ENCODE results near the gene MXD4.

Gene MXD4

GRCh38 chr4:2269206-2269531, 7.3 kb upstream of the MXD4 start:
- Histone ChIP-seq H3K36me3 (ENCODE audit: control insufficient read depth in 5 of 5, insufficient read depth in 5 of 5, low read length in 5 of 5) (peaks cover 0 to 8% (median 5%) of the 10 kb centered on the region in 5 donors), H3K4me3 (ENCODE audit: low read depth in 1 of 5, low read length in 5 of 5) (no peak overlapping the region)

DNA sequence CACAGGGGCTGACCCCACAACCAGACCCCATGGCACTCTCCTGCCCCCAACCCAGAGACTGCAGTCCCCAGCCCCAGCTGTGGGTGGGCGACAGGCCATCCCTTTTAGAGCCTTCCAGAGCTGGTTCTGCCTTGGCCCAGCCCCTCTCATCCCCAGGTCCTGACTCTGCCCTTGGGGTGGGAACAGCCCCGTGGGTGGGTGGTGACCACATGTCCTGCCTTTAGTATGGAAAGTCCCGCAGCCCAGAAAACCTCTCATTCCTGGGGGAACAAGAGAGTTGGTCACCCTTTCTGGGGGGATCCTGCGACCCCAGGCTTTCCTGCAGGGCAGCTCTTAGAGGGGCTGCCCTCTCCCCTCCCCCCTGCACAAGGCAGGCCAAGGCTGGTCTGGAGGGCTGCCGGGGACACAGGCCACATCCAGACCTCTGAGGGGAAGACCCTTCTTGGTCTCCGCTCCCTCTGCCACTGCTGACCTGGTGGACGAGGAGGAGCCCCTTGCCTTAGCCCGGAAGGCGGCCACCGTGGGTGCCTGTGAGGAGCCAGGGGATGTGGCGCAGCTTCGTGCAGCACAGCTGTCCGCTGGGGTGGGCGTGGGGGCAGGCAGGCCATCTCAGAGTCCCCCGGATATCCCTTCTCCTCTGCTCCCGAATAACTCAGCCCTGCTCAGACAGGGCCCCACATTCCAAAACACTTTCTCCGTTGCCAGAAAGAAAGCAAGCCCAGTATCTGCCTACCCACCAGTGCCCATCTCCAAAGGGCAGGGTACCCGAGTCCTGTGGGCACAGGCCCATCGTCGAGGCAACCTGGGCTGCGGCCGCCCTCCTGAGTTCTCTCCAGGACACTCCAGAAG, 6.7 kb upstream of the MXD4 start:
- Histone ChIP-seq H3K4me3 (ENCODE audit: low read depth in 1 of 5, low read length in 5 of 5) (no peak overlapping the region), H3K27me3 (ENCODE audit: control insufficient read depth in 5 of 5, insufficient read depth in 4 of 5, low read length in 5 of 5) (no peaks in the 10 kb centered on the region), H3K4me1 (ENCODE audit: control insufficient read depth in 5 of 5, insufficient read depth in 5 of 5, low read length in 5 of 5) (peaks cover 3 to 28% (median 22%) of the 10 kb centered on the region in 5 donors), H3K36me3 (ENCODE audit: control insufficient read depth in 5 of 5, insufficient read depth in 5 of 5, low read length in 5 of 5) (peaks cover 0 to 8% (median 5%) of the 10 kb centered on the region in 5 donors), H3K27ac (ENCODE audit: low read depth, low read length) (no peak overlapping the region), H3K9me3 (ENCODE audit: control insufficient read depth in 5 of 5, low read length in 5 of 5) (no peaks in the 10 kb centered on the region), H3K9ac (ENCODE audit: low read length in 5 of 5) (no peak overlapping the region)

More at GRCh38 chr4:2269206-2269531, 7.3 kb upstream of the MXD4 start:
- Histone ChIP-seq H3K27me3 (ENCODE audit: control insufficient read depth in 5 of 5, insufficient read depth in 4 of 5, low read length in 5 of 5) (no peaks in the 10 kb centered on the region), H3K9ac (ENCODE audit: low read length in 5 of 5) (no peak overlapping the region), H3K9me3 (ENCODE audit: control insufficient read depth in 5 of 5, low read length in 5 of 5) (no peaks in the 10 kb centered on the region), H3K4me1 (ENCODE audit: control insufficient read depth in 5 of 5, insufficient read depth in 5 of 5, low read length in 5 of 5) (peaks cover 3 to 22% (median 20%) of the 10 kb centered on the region in 5 donors), H3K27ac (ENCODE audit: low read depth, low read length) (no peak overlapping the region)

DNA sequence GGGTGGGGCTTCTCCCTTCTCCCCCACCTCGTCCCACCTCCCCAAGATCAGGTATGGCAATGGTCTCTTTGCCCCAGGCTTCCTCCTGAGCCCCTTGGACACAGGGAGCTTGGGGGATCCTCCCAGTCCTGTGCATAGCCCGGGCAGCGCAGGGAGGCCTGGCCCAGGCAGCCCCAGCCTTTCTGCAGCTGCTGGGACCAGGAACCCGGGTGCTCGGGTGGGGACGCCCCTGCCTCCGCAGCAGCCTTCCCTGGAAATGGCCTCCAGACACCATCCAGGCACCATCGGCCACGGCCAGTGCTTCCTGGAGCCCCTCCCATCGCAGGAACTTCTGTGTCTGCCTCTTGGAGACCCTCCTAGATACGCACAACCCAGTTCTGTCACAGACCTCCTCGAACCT, 5.9 kb upstream of the MXD4 start:
- peaks cover 4 to 34% (median 29%) of the 10 kb centered on the region in 5 donors for H3K4me1 ChIP-seq (ENCODE audit: control insufficient read depth in 5 of 5, insufficient read depth in 5 of 5, low read length in 5 of 5)
- no peaks in the 10 kb centered on the region for H3K9me3 ChIP-seq (ENCODE audit: control insufficient read depth in 5 of 5, low read length in 5 of 5)
- no peak overlapping the region for H3K4me3 ChIP-seq (ENCODE audit: low read depth in 1 of 5, low read length in 5 of 5)
- no peak overlapping the region for H3K27ac ChIP-seq (ENCODE audit: low read depth, low read length)
- H3K36me3 ChIP-seq (ENCODE audit: control insufficient read depth in 5 of 5, insufficient read depth in 5 of 5, low read length in 5 of 5), result peaks cover 0 to 8% (median 5%) of the 10 kb centered on the region in 5 donors
- H3K9ac ChIP-seq (ENCODE audit: low read length in 5 of 5), result no peak overlapping the region
- no peaks in the 10 kb centered on the region for H3K27me3 ChIP-seq (ENCODE audit: control insufficient read depth in 5 of 5, insufficient read depth in 4 of 5, low read length in 5 of 5)

- H3K4me1 ChIP-seq (ENCODE audit: control insufficient read depth in 5 of 5, insufficient read depth in 5 of 5, low read length in 5 of 5), result peaks cover 4 to 39% (median 33%) of the 10 kb centered on the region in 5 donors
- no peak overlapping the region for H3K4me3 ChIP-seq (ENCODE audit: low read depth in 1 of 5, low read length in 5 of 5)
- H3K9ac ChIP-seq (ENCODE audit: low read length in 5 of 5), result no peak overlapping the region
- no peak overlapping the region for H3K27ac ChIP-seq (ENCODE audit: low read depth, low read length)
- H3K36me3 ChIP-seq (ENCODE audit: control insufficient read depth in 5 of 5, insufficient read depth in 5 of 5, low read length in 5 of 5), result peaks cover 0 to 5% (median 1%) of the 10 kb centered on the region in 5 donors
- no peaks in the 10 kb centered on the region for H3K9me3 ChIP-seq (ENCODE audit: control insufficient read depth in 5 of 5, low read length in 5 of 5)
- H3K27me3 ChIP-seq (ENCODE audit: control insufficient read depth in 5 of 5, insufficient read depth in 4 of 5, low read length in 5 of 5), result no peaks in the 10 kb centered on the region
Measured at GRCh38 chr4:2267320-2267811, 5.5 kb upstream of the MXD4 start.

DNA sequence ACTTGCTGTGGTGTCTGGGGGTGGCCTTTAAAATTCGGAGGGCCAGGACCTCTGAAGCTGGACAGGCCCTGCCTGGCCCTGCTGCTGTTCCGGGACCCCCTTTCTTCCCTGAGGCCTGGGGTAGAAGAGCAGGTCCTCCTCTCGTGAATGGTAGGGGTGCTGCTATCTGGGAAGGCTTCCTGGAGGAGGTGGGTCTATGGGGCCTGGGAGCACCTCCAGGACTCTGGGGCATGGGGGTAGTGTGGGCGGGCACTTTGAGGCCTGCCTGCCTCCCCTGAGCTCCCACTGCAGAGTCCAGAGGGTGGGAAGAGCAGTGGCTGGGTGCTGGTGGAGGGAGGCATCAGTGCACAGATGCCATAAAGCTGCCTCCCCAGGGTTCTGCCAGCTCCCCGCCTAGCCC, 4.9 kb upstream of the MXD4 start:
- Histone ChIP-seq H3K36me3 (ENCODE audit: control insufficient read depth in 5 of 5, insufficient read depth in 5 of 5, low read length in 5 of 5) (peaks cover 0 to 2% (median 0%) of the 10 kb centered on the region in 5 donors), H3K9me3 (ENCODE audit: control insufficient read depth in 5 of 5, low read length in 5 of 5) (no peaks in the 10 kb centered on the region), H3K4me3 (ENCODE audit: low read depth in 1 of 5, low read length in 5 of 5) (no peak overlapping the region), H3K27me3 (ENCODE audit: control insufficient read depth in 5 of 5, insufficient read depth in 4 of 5, low read length in 5 of 5) (no peaks in the 10 kb centered on the region), H3K9ac (ENCODE audit: low read length in 5 of 5) (no peak overlapping the region), H3K27ac (ENCODE audit: low read depth, low read length) (no peak overlapping the region), H3K4me1 (ENCODE audit: control insufficient read depth in 5 of 5, insufficient read depth in 5 of 5, low read length in 5 of 5) (peaks cover 4 to 39% (median 33%) of the 10 kb centered on the region in 5 donors)

GRCh38 chr4:2266181-2266580, 4.3 kb upstream of the MXD4 start:
- no peaks in the 10 kb centered on the region for H3K9me3 ChIP-seq (ENCODE audit: control insufficient read depth in 5 of 5, low read length in 5 of 5)
- H3K9ac ChIP-seq (ENCODE audit: low read length in 5 of 5), result peak overlapping the region in 2 of 5 donors; percentile 23 to 57
- H3K4me3 ChIP-seq (ENCODE audit: low read depth in 1 of 5, low read length in 5 of 5), result peak overlapping the region in 2 of 5 donors; percentile 17 to 38
- H3K27ac ChIP-seq (ENCODE audit: low read depth, low read length), result peak overlapping the region; percentile 37
- peaks cover 0 to under 1% (median 0%) of the 10 kb centered on the region in 5 donors for H3K36me3 ChIP-seq (ENCODE audit: control insufficient read depth in 5 of 5, insufficient read depth in 5 of 5, low read length in 5 of 5)
- peaks cover 4 to 40% (median 33%) of the 10 kb centered on the region in 5 donors for H3K4me1 ChIP-seq (ENCODE audit: control insufficient read depth in 5 of 5, insufficient read depth in 5 of 5, low read length in 5 of 5)
- no peaks in the 10 kb centered on the region for H3K27me3 ChIP-seq (ENCODE audit: control insufficient read depth in 5 of 5, insufficient read depth in 4 of 5, low read length in 5 of 5)

GRCh38 chr4:2265113-2266110, 3.5 kb upstream of the MXD4 start:
- Histone ChIP-seq H3K9me3 (ENCODE audit: control insufficient read depth in 5 of 5, low read length in 5 of 5) (no peaks in the 10 kb centered on the region), H3K9ac (ENCODE audit: low read length in 5 of 5) (peak overlapping the region in 3 of 5 donors; percentile 35 to 61 (median 57)), H3K27ac (ENCODE audit: low read depth, low read length) (peak overlapping the region; percentile 37), H3K4me3 (ENCODE audit: low read depth in 1 of 5, low read length in 5 of 5) (peak overlapping the region in 2 of 5 donors; percentile 17 to 38), H3K4me1 (ENCODE audit: control insufficient read depth in 5 of 5, insufficient read depth in 5 of 5, low read length in 5 of 5) (peaks cover 7 to 48% (median 41%) of the 10 kb centered on the region in 5 donors), H3K36me3 (ENCODE audit: control insufficient read depth in 5 of 5, insufficient read depth in 5 of 5, low read length in 5 of 5) (no peaks in the 10 kb centered on the region), H3K27me3 (ENCODE audit: control insufficient read depth in 5 of 5, insufficient read depth in 4 of 5, low read length in 5 of 5) (no peaks in the 10 kb centered on the region)

DNA sequence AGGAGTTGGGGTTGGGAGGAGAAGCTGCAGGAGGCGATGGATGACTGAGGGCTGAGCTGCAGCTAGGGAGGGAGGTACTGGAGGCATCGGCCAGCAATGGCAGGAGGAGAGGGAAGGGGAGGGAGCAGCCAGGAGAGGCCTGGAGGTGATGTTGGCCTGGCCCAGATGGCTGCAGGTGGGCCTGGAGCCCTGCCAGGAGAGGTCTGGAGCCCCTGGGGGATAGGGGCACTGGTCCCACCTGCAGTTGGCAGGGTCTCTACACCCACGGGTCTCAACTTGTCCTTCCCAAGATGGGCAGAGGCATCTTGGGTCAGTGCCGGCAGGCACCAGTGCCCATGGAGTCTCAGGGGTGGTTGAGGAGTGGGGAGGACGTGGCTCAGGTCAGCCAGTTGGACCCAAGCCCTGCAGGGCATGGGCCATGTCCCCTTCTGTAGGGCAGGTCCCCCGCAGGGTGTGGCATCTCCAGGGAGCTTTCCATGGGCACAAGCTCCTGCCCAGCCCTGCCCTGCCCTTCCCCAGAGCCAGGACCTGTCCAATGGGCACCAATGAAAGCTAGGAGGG, 2.7 kb upstream of the MXD4 start:
- Histone ChIP-seq H3K4me3 (ENCODE audit: low read depth in 1 of 5, low read length in 5 of 5) (no peak overlapping the region), H3K27ac (ENCODE audit: low read depth, low read length) (no peak overlapping the region), H3K9me3 (ENCODE audit: control insufficient read depth in 5 of 5, low read length in 5 of 5) (no peaks in the 10 kb centered on the region), H3K27me3 (ENCODE audit: control insufficient read depth in 5 of 5, insufficient read depth in 4 of 5, low read length in 5 of 5) (no peaks in the 10 kb centered on the region), H3K36me3 (ENCODE audit: control insufficient read depth in 5 of 5, insufficient read depth in 5 of 5, low read length in 5 of 5) (peaks cover 0 to 6% (median 0%) of the 10 kb centered on the region in 5 donors), H3K4me1 (ENCODE audit: control insufficient read depth in 5 of 5, insufficient read depth in 5 of 5, low read length in 5 of 5) (peaks cover 8 to 56% (median 49%) of the 10 kb centered on the region in 5 donors), H3K9ac (ENCODE audit: low read length in 5 of 5) (no peak overlapping the region)

- Histone ChIP-seq H3K9me3 (ENCODE audit: control insufficient read depth in 5 of 5, low read length in 5 of 5) (no peaks in the 10 kb centered on the region), H3K27me3 (ENCODE audit: control insufficient read depth in 5 of 5, insufficient read depth in 4 of 5, low read length in 5 of 5) (no peaks in the 10 kb centered on the region), H3K36me3 (ENCODE audit: control insufficient read depth in 5 of 5, insufficient read depth in 5 of 5, low read length in 5 of 5) (peaks cover 0 to 6% (median 3%) of the 10 kb centered on the region in 5 donors), H3K9ac (ENCODE audit: low read length in 5 of 5) (no peak overlapping the region), H3K27ac (ENCODE audit: low read depth, low read length) (no peak overlapping the region), H3K4me1 (ENCODE audit: control insufficient read depth in 5 of 5, insufficient read depth in 5 of 5, low read length in 5 of 5) (peaks cover 9 to 62% (median 56%) of the 10 kb centered on the region in 5 donors), H3K4me3 (ENCODE audit: low read depth in 1 of 5, low read length in 5 of 5) (no peak overlapping the region)
Measured at GRCh38 chr4:2263926-2264321, 2.0 kb upstream of the MXD4 start.

Data from subcutaneous abdominal adipose tissue (tissue), 5 donors.